ENCODE results near the gene CSTF1.

Gene CSTF1

GRCh38 chr20:56392132-56392880, at the start of gene CSTF1, which contains the start of gene AURKA:
TSS of gene CSTF1 (plus strand) at chr20:56392645. CDS start at chr20:56395553, 2,908 bp downstream.
TSS of gene AURKA (minus strand) at chr20:56392215. CDS start at chr20:56388197, 4,018 bp downstream.
- DNase-seq (ENCODE audit: low read depth in 2 of 2) = peak; percentile 98 to 99

GRCh38 chr20:56342783-56343182, 49.7 kb upstream of the CSTF1 start:
- DNase-seq (ENCODE audit: low read depth in 2 of 2) = no peak

- DNase-seq (ENCODE audit: low read depth in 2 of 2) = no peak
Observed at GRCh38 chr20:56343861-56344381, 48.5 kb upstream of the CSTF1 start.

GRCh38 chr20:56345911-56346310, 46.5 kb upstream of the CSTF1 start:
- DNase-seq (ENCODE audit: low read depth in 2 of 2) = no peak

- no peak for DNase-seq (ENCODE audit: low read depth in 2 of 2)
Observed at GRCh38 chr20:56347628-56348304, 44.7 kb upstream of the CSTF1 start.

GRCh38 chr20:56348305-56348693, 44.1 kb upstream of the CSTF1 start:
- no peak for DNase-seq (ENCODE audit: low read depth in 2 of 2)

- no peak for DNase-seq (ENCODE audit: low read depth in 2 of 2)
Observed at GRCh38 chr20:56348746-56349145, 43.7 kb upstream of the CSTF1 start.

GRCh38 chr20:56350842-56351241, 41.6 kb upstream of the CSTF1 start:
- DNase-seq (ENCODE audit: low read depth in 2 of 2) = no peak

- no peak for DNase-seq (ENCODE audit: low read depth in 2 of 2)
Observed at GRCh38 chr20:56352345-56353055, 39.9 kb upstream of the CSTF1 start.

- no peak for DNase-seq (ENCODE audit: low read depth in 2 of 2)
Observed at GRCh38 chr20:56353356-56353755, 39.1 kb upstream of the CSTF1 start.

- DNase-seq (ENCODE audit: low read depth in 2 of 2) = no peak
Observed at GRCh38 chr20:56358070-56358469, 34.4 kb upstream of the CSTF1 start.

GRCh38 chr20:56358600-56359211, 33.7 kb upstream of the CSTF1 start, which contains the start of gene FAM210B:
TSS of gene FAM210B (plus strand) at chr20:56358974. CDS start at chr20:56359006, 32 bp downstream.
- peak; percentile 57 to 64 for DNase-seq (ENCODE audit: low read depth in 2 of 2)

GRCh38 chr20:56359212-56360132, 33.0 kb upstream of the CSTF1 start:
- DNase-seq (ENCODE audit: low read depth in 2 of 2) = no peak

GRCh38 chr20:56360133-56360907, 32.1 kb upstream of the CSTF1 start:
- no peak for DNase-seq (ENCODE audit: low read depth in 2 of 2)

GRCh38 chr20:56360908-56361205, 31.6 kb upstream of the CSTF1 start:
- DNase-seq (ENCODE audit: low read depth in 2 of 2) = no peak

GRCh38 chr20:56361900-56362299, 30.5 kb upstream of the CSTF1 start:
- no peak for DNase-seq (ENCODE audit: low read depth in 2 of 2)

- DNase-seq (ENCODE audit: low read depth in 2 of 2) = no peak
Observed at GRCh38 chr20:56362833-56363413, 29.5 kb upstream of the CSTF1 start.

GRCh38 chr20:56363491-56363890, 29.0 kb upstream of the CSTF1 start:
- DNase-seq (ENCODE audit: low read depth in 2 of 2) = no peak

- no peak for DNase-seq (ENCODE audit: low read depth in 2 of 2)
Observed at GRCh38 chr20:56368351-56369134, 23.9 kb upstream of the CSTF1 start.
